ENCODE measurements around the gene PLCXD3. TPM values are rescaled to one million over a fixed set of nuclear protein-coding genes. Genes with fewer than 3 reads are reported as not detected.

PLCXD3 gene
- total RNA-seq, 6 donors from 2014 or later = 1.0 to 2.9 (median 2.2) TPM

GRCh38 chr5:41339339-41339738 is 171.1 kb downstream of the PLCXD3 start:
- Histone ChIP-seq H3K4me3 (no peak overlapping the region), H3K27ac (no peak overlapping the region), H3K4me1 (peaks cover 0 to 10% (median 5%) of the 10 kb centered on the region in 4 donors), H3K36me3 (no peaks in the 10 kb centered on the region), H3K9me3 (no peaks in the 10 kb centered on the region), H3K27me3 (no peaks in the 10 kb centered on the region)
- DNase-seq (no peak), ATAC-seq (ENCODE audit: low FRiP score in 2 of 2) (no peak)
- WGBS, 2 donors = 82 to 90% methylated on average over 1 of the region's 1 CpG
- TF ChIP-seq, protein P1, sequence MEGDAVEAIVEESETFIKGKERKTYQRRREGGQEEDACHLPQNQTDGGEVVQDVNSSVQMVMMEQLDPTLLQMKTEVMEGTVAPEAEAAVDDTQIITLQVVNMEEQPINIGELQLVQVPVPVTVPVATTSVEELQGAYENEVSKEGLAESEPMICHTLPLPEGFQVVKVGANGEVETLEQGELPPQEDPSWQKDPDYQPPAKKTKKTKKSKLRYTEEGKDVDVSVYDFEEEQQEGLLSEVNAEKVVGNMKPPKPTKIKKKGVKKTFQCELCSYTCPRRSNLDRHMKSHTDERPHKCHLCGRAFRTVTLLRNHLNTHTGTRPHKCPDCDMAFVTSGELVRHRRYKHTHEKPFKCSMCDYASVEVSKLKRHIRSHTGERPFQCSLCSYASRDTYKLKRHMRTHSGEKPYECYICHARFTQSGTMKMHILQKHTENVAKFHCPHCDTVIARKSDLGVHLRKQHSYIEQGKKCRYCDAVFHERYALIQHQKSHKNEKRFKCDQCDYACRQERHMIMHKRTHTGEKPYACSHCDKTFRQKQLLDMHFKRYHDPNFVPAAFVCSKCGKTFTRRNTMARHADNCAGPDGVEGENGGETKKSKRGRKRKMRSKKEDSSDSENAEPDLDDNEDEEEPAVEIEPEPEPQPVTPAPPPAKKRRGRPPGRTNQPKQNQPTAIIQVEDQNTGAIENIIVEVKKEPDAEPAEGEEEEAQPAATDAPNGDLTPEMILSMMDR (IDR thresholded peaks at IDR 0.05) = no peak
- TF ChIP-seq EP300 (IDR thresholded peaks at IDR 0.05) (no peak), POLR2A (IDR thresholded peaks at IDR 0.05) (no peak), POLR2AphosphoS5 (IDR thresholded peaks at IDR 0.05) (no peak)

- Histone ChIP-seq H3K4me3 (no peak overlapping the region), H3K9me3 (no peaks in the 10 kb centered on the region), H3K27me3 (no peaks in the 10 kb centered on the region), H3K36me3 (no peaks in the 10 kb centered on the region), H3K4me1 (peaks cover 0 to 10% (median 8%) of the 10 kb centered on the region in 4 donors), H3K27ac (no peak overlapping the region)
- no peak for TF ChIP-seq POLR2A (IDR thresholded peaks at IDR 0.05)
- TF ChIP-seq, protein P1 (IDR thresholded peaks at IDR 0.05) = no peak
- no peak for TF ChIP-seq POLR2AphosphoS5 (IDR thresholded peaks at IDR 0.05)
- no peak for TF ChIP-seq EP300 (IDR thresholded peaks at IDR 0.05)
- ATAC-seq (ENCODE audit: low FRiP score in 2 of 2) (no peak), DNase-seq (no peak)
- WGBS, 2 donors = 64 to 70% methylated on average over 2 of the region's 2 CpGs
Measured at GRCh38 chr5:41338136-41338675, 172.2 kb downstream of the PLCXD3 start.

- Histone ChIP-seq H3K4me3 (no peak overlapping the region), H3K27me3 (no peaks in the 10 kb centered on the region), H3K9me3 (no peaks in the 10 kb centered on the region), H3K4me1 (peaks cover 0 to 10% (median 8%) of the 10 kb centered on the region in 4 donors), H3K36me3 (no peaks in the 10 kb centered on the region), H3K27ac (no peak overlapping the region)
- DNase-seq (no peak), ATAC-seq (ENCODE audit: low FRiP score in 2 of 2) (no peak)
- TF ChIP-seq EP300 (IDR thresholded peaks at IDR 0.05) (no peak), POLR2A (IDR thresholded peaks at IDR 0.05) (no peak), POLR2AphosphoS5 (IDR thresholded peaks at IDR 0.05) (no peak)
- TF ChIP-seq, protein P1 (IDR thresholded peaks at IDR 0.05) = no peak
Measured at GRCh38 chr5:41337724-41338123, 172.7 kb downstream of the PLCXD3 start.

DNA sequence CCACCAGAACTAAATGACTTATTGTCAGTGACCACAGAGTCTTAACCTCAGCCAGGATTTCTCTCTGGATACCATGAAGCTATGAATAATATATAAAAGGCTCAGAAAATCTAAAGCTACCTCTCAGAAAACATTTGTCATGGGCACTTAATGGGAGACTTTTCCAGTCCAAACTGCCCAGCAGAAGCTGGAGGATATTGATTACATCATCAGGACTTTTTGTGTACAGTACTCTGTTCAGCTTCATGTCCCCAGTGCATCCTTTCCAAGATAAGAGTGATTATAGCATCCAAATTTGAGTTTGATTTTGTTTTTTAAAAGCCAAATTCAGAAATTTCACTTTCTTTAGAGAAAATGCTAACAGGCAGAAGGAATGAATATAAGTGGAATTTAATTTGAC is 173.2 kb downstream of the PLCXD3 start:
- no peak for DNase-seq
- Histone ChIP-seq H3K27ac (no peak overlapping the region), H3K9me3 (no peaks in the 10 kb centered on the region), H3K27me3 (no peaks in the 10 kb centered on the region), H3K4me1 (peaks cover 0 to 10% (median 8%) of the 10 kb centered on the region in 4 donors), H3K36me3 (no peaks in the 10 kb centered on the region), H3K4me3 (no peak overlapping the region)
- TF ChIP-seq, protein P1 (IDR thresholded peaks at IDR 0.05) = no peak
- no peak for TF ChIP-seq POLR2AphosphoS5 (IDR thresholded peaks at IDR 0.05)
- no peak for ATAC-seq (ENCODE audit: low FRiP score in 2 of 2)

DNA sequence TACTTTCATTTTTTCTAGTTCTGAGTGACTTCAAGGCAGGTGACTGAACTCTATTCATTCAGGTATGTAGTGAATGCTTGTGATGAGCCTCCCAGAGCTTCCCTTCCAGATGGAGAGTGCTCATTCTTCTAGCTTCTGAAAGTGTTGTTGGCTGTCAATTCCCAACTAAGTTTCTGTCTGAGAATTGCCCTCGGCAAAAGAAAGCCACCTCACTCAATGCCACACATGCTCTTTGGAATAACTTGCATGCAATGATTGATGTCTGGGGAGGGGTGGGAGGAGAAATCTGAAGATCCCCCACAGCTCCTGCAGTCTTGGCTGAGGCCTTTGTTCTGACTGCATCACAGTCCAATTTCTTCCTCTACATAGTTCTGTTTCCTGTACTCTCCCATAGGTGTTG is 173.9 kb downstream of the PLCXD3 start:
- 78 to 100% methylated on average over 1 of the region's 1 CpG for WGBS, 2 donors
- Histone ChIP-seq H3K36me3 (no peaks in the 10 kb centered on the region), H3K4me1 (peaks cover 0 to 10% (median 8%) of the 10 kb centered on the region in 4 donors), H3K27me3 (no peaks in the 10 kb centered on the region), H3K4me3 (no peak overlapping the region), H3K27ac (no peak overlapping the region), H3K9me3 (no peaks in the 10 kb centered on the region)
- no peak for TF ChIP-seq POLR2A (IDR thresholded peaks at IDR 0.05)
- no peak for TF ChIP-seq POLR2AphosphoS5 (IDR thresholded peaks at IDR 0.05)
- no peak for TF ChIP-seq EP300 (IDR thresholded peaks at IDR 0.05)
- TF ChIP-seq, protein P1 (IDR thresholded peaks at IDR 0.05) = no peak
- no peak for DNase-seq
- ATAC-seq (ENCODE audit: low FRiP score in 2 of 2) = no peak

Data from upper lobe of left lung (tissue), 6 donors.